HL-60 (cell line): ENCODE data around the gene FILIP1L.

Experiments
- CTCF ChIP-seq: IDR thresholded peaks from one replicate; pipeline ENCODE4 v1.5.1; 2011; ENCODE audit warnings: low read length, control low read depth, inconsistent platforms; ENCODE audit not compliant: insufficient read depth
- REST ChIP-seq: IDR thresholded peaks from 2 replicates; pipeline ENCODE4 v1.6.1; 2012; ENCODE audit warnings: low read depth; ENCODE audit not compliant: insufficient replicate concordance

DNA sequence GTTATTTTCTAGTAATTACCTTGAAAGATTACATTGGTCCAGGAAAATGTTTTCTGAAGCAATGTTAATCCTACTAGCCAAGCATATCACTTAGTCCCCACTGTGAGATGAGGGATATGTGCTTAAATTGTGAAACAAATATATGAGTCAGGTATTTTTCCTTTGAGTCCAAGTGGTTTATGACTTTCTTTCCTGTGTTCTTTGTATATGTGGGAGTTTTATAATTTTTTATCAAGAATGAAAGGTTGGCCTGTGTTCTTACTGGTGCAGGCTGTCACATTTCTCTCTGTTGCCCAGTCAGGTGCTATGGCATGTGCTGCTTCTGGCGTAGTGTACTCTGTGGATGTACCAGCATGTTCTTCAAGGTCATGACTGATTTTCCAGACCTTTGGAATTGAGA, 149.2 kb downstream of the FILIP1L start:
- TF ChIP-seq CTCF (no peak), REST (no peak)
